Neuron (in vitro differentiated cells): ENCODE results near the gene FOXP1.

Experiments used
- H2AFZ ChIP-seq: one replicate; pipeline ENCODE4 v1.6.1; 2013; ENCODE audit warnings: low read depth, mild to moderate bottlenecking, inconsistent platforms, low read length, moderate library complexity
- H3K27me3 ChIP-seq: one replicate; pipeline ENCODE4 v1.6.1; 2013; ENCODE audit warnings: low read length; ENCODE audit not compliant: insufficient read depth
- H3K36me3 ChIP-seq: one replicate; pipeline ENCODE4 v1.6.1; 2013; ENCODE audit warnings: low read length; ENCODE audit not compliant: insufficient read depth
- H3K4me1 ChIP-seq: one replicate; pipeline ENCODE4 v1.6.1; 2013; ENCODE audit warnings: low read length; ENCODE audit not compliant: insufficient read depth
- H3K4me3 ChIP-seq: 2 replicates; pipeline ENCODE4 v1.5.1; 2013; ENCODE audit warnings: mild to moderate bottlenecking, low read length, moderate library complexity
- H3K9me3 ChIP-seq: one replicate; pipeline ENCODE4 v1.6.1; 2013; ENCODE audit warnings: low read length

FOXP1 gene

DNA sequence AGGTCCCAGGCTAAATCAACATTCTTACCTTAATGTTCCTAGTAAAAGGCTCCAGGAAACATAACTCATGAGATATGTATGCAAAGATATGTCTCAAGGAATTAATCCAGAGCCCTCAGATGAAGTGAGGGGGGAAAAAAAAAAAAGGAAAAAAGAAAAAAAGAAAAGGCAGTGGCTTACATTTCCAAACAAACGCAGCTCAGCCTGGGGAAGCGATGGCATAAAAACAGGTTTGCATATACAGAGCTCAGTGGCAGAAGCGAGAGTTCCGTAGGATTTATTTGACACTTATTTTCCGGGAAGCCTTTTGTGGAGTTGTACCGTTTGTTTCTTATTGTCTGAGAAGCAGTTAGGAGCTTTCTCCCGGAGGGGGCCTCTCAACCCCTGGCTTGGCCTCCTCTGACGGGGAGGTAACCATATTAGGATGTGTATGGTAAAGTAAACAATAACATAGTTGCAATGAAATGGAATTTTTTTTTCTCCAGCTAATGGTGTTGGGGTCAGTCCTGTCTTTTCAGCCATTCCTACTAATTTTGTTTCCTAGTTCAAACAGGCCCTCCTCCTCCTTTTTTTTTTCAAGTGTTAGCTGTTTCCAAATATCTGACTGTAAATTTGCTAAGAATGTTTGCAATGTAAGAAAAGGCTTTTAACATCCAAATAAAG is 338.6 kb downstream of the FOXP1 start:
- peak overlapping the region; percentile 31 for H2AFZ ChIP-seq
- H3K4me1 ChIP-seq = peaks cover 58% of the 10 kb centered on the region
- no peaks in the 10 kb centered on the region for H3K27me3 ChIP-seq
- H3K9me3 ChIP-seq = no peaks in the 10 kb centered on the region
- no peaks in the 10 kb centered on the region for H3K36me3 ChIP-seq
- peak overlapping the region; percentile 28 for H3K4me3 ChIP-seq

DNA sequence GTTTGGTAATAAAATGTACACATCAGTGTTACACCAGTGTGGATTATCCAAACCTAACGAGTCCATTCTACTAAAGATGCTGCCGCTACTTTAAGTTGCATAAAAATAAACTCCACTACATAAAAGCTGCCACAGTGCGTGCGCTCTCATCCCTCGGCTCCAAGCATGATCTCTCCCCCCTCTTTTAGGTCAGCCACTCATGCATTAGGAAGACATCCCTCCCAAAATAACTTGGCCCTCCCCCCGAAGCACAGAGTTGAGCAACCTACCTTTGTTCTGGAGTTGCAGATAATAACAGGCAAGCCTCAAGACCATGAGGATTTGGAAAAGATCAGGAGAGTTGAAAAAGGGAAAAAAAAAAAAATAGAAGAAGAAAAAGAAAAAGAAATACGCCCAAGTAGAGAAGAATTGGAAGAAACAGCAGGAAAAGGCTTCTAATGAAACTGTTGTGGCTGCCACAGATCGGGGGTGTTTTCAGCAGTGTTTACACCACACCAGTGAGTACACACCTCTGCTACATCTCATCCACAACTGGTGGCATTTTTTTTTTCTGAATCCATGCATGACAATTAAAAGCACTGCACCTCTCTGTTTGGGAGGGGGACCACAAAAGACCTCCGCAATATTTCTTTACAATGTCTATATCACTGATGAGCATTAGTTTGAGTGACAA is 339.2 kb downstream of the FOXP1 start:
- Histone ChIP-seq H3K27me3 (no peaks in the 10 kb centered on the region), H3K4me3 (peak overlapping the region; percentile 28), H3K9me3 (no peaks in the 10 kb centered on the region), H3K4me1 (peaks cover 58% of the 10 kb centered on the region), H2AFZ (peak overlapping the region; percentile 31), H3K36me3 (no peaks in the 10 kb centered on the region)

DNA sequence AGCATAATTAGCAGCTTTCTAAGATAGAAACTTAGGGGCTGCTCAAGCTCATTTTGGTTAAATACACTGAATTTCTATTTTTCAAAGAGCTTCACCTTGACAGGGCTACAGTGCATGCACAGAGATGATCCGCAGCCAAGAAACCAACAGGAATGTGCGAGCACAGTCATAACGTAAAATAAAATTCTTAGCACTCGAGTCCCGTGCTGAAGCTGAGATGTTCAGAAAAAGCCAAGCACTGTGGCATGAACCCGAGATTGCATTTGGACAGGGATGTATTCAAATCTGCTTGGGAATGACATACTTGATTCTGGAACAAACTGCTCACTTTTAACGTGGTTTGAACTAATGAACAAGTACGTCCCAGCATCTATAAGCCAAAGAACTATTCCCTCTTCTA is 340.3 kb downstream of the FOXP1 start:
- Histone ChIP-seq H3K9me3 (no peaks in the 10 kb centered on the region), H2AFZ (no peak overlapping the region), H3K4me3 (no peak overlapping the region), H3K4me1 (peaks cover 58% of the 10 kb centered on the region), H3K27me3 (no peaks in the 10 kb centered on the region), H3K36me3 (no peaks in the 10 kb centered on the region)

DNA sequence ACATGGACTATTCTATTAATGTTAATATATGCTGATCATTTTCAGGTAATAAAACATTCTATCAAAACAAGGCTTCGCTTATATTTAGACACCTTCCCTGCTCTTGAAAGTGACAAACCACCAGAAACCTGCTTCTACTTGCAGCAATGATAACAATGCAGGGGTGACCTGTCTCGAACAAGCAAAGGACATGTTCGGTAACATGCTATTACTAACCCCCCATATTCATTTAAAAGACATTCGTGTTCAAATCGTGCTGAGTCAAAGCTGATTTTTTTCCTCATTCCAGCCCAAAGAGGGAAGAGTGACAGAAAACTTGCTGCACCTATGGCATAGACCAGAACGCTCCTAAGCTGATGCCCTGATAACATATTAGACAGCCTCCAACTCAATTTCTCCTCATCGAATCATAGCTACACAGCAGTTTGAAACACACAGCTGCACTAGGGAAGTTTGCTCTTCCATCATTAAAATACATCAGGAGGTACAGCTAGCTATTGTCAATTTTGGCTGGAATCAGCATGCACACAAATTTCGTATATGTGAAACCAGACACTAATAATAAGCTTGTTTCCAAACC is 341.5 kb downstream of the FOXP1 start:
- Histone ChIP-seq H3K27me3 (no peaks in the 10 kb centered on the region), H3K36me3 (no peaks in the 10 kb centered on the region), H3K9me3 (no peaks in the 10 kb centered on the region), H3K4me3 (no peak overlapping the region), H2AFZ (no peak overlapping the region), H3K4me1 (peaks cover 49% of the 10 kb centered on the region)

DNA sequence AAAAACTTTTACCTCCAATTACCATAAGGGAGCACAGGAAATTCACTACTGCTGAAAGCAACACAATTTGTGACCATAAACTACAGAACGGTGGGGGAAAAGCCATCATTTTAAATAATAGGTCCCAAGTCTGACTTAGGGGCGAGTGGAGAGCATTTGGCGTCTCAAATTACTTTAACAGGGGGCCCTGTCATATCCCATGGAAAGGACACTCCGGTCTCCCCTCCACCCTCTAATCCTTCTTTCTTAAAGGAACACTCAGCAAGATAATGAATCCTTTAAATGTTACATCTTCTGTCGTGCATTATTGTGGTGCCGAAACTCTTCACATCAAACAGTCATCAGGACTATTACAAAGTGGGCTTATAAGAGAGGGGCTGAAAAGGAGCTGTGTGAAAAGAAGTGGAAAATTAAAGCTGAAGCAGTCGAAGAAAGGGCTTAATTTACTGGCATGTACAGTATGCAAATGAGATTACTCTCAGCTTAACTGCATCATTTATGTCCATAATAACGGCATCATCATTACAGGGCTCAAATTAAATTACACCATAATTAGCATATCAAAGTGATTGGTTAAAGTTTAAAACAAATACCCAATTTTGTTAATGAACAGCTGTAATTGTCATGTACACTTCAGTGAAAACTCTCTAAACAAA is 342.2 kb downstream of the FOXP1 start:
- H3K36me3 ChIP-seq = no peaks in the 10 kb centered on the region
- no peak overlapping the region for H3K4me3 ChIP-seq
- H2AFZ ChIP-seq = no peak overlapping the region
- no peaks in the 10 kb centered on the region for H3K9me3 ChIP-seq
- no peaks in the 10 kb centered on the region for H3K27me3 ChIP-seq
- H3K4me1 ChIP-seq = peaks cover 42% of the 10 kb centered on the region

DNA sequence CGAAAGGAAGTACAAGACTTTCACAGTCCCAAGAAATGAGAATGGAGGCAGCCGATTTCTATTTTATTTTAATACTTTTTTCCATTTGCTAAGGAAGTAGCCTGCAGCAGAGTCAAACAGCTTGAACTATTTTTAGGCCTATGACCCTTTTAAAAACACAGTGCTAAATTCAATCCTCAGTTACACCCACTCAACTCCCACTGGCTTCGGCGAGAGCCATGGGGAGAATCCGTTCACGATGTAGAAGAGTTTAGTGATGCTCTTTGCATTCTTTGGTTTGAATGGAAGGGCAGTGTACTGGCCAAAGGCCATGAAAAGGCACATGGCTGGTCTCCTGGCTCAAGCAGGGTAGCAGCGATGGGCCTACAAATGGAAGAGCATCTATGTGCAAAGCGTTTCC is 343.5 kb downstream of the FOXP1 start:
- Histone ChIP-seq H3K4me3 (no peak overlapping the region), H3K9me3 (no peaks in the 10 kb centered on the region)

DNA sequence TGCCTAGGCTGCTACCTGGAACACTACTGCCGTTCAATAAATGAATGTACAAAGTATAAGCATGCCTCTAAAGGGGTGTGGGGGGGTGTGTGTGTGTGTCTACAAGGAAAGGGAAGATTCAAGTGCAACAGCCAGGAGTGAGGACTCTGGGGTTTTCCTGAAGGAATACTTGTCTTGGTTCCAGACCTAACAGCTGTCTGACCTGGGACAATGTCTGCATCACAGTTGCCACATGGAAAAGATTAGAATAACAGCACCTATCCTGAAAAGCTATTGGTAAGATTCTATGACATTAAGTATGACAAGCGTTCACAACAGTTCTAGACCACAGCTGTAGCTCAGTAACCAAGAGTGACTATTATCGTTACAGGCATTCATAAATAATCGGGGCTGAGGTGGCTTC is 345.2 kb downstream of the FOXP1 start:
- Histone ChIP-seq H3K36me3 (no peaks in the 10 kb centered on the region), H3K27me3 (no peaks in the 10 kb centered on the region), H3K9me3 (no peaks in the 10 kb centered on the region), H3K4me3 (no peak overlapping the region), H2AFZ (no peak overlapping the region), H3K4me1 (peaks cover 13% of the 10 kb centered on the region)

More for the DNA sequence above, 343.5 kb downstream of the FOXP1 start:
- H3K4me1 ChIP-seq = peaks cover 29% of the 10 kb centered on the region
- no peaks in the 10 kb centered on the region for H3K27me3 ChIP-seq
- no peak overlapping the region for H2AFZ ChIP-seq
- no peaks in the 10 kb centered on the region for H3K36me3 ChIP-seq

DNA sequence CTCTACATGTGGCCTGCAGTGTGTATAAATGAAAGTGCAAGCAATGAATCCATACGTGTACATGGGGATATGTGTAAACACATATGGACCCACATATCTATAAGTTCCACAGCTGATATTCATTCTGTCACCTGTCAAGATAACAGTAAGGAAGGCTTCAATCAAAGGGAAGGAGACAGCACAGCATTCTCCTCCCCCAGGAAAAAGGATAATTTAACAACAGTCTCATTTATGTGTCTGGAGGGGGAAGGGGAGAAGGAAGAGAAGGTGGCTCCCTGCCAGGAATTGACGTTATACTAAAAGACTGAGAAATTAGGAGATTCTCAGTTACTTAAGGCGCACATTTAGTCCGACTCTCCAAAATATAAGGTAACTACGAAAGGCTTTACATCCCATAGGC is 345.9 kb downstream of the FOXP1 start:
- Histone ChIP-seq H3K4me3 (no peak overlapping the region), H3K4me1 (peaks cover 10% of the 10 kb centered on the region), H2AFZ (no peak overlapping the region), H3K36me3 (no peaks in the 10 kb centered on the region), H3K9me3 (no peaks in the 10 kb centered on the region), H3K27me3 (no peaks in the 10 kb centered on the region)

DNA sequence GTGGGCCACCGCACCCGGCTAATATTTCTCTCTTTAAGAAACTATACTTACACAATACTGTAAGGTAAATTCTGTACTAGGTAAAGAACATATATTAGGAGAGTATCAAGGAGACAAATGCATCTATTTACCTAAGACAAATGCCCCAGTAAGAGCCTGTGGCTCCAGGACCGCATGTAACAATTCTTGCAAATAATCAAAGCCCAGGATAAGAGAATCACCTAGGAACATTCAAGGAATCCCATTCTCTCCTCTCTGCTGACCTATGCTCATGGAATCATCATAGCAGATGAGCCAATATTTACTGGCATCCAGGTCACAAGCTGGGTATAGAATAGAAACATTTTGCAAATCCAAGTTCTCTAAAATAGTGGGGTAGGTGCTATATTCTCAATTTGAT is 347.7 kb downstream of the FOXP1 start:
- H2AFZ ChIP-seq = no peak overlapping the region
- no peaks in the 10 kb centered on the region for H3K9me3 ChIP-seq
- no peak overlapping the region for H3K4me3 ChIP-seq
- no peaks in the 10 kb centered on the region for H3K4me1 ChIP-seq
- H3K36me3 ChIP-seq = no peaks in the 10 kb centered on the region
- no peaks in the 10 kb centered on the region for H3K27me3 ChIP-seq

DNA sequence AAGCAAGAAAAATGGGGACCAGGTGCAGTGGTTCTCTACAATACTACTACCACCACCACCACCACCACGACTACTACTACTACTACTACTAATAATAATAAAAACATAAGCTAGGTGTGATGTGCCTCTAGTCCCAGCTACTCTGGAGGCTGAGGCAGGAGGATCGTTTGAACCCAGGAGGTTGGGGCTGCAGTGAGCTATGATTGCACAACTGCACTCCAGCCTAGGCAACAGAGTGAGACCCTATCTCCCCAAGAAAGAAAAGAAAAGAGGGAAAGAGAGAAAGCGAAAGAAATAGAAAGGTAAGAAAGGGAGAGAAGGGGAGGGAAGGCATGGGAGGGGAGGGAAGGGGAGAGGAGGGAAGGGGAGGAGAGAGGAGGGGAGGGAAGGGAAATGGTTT is 350.6 kb downstream of the FOXP1 start:
- H3K4me1 ChIP-seq = no peaks in the 10 kb centered on the region
- H3K27me3 ChIP-seq = no peaks in the 10 kb centered on the region
- no peaks in the 10 kb centered on the region for H3K9me3 ChIP-seq
- no peaks in the 10 kb centered on the region for H3K36me3 ChIP-seq
- no peak overlapping the region for H2AFZ ChIP-seq
- H3K4me3 ChIP-seq = no peak overlapping the region

DNA sequence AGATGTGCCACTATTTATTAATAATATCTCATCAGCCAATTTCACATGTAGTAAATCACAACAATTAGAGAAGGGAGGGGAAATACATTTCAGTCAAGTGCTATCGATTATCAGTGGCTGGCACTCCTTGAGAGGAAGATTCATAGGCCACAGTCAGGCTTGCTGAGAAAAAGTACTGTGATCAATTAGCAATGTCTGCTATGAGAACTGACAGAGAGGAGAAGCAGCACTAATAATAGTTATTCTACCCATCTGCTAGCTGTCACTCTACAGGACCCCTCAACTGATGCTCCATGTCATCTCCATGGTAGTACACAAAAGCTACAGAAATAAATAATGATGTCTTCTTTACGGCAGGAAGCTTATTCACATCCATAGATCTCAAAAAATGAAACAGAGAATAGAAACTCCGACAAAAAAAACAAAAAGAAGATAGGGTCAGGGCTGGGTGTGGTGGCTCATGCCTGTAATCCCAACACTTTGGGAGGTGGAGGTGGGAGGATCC is 351.3 kb downstream of the FOXP1 start:
- Histone ChIP-seq H3K27me3 (no peaks in the 10 kb centered on the region), H3K4me1 (no peaks in the 10 kb centered on the region), H3K9me3 (no peaks in the 10 kb centered on the region), H3K36me3 (no peaks in the 10 kb centered on the region), H2AFZ (no peak overlapping the region), H3K4me3 (no peak overlapping the region)

DNA sequence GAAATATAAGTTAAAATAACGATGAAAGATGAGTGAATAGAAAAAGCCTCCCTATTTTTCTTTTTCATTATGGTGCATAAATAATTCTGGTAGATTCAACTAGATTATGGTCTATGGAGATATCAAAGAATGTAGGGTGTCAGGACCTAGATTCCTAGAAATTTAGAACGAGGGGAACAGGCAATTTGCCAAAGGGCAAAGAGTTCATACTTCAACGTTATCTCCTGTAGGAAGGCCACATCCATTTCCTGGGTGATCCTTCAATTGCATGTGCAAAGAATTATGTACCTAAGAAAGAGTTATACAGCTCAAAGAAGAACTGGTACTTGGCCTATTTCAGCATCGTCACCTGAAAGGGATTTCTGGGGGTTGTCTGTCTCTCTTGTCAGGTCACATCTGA is 351.8 kb downstream of the FOXP1 start:
- H3K36me3 ChIP-seq = no peaks in the 10 kb centered on the region
- no peak overlapping the region for H3K4me3 ChIP-seq
- no peaks in the 10 kb centered on the region for H3K4me1 ChIP-seq
- H3K27me3 ChIP-seq = no peaks in the 10 kb centered on the region
- no peak overlapping the region for H2AFZ ChIP-seq
- H3K9me3 ChIP-seq = no peaks in the 10 kb centered on the region
